ENCODE measurements around the gene ABCC5.

- TF ChIP-seq CTCF (IDR thresholded peaks at IDR 0.05) (no peak), POLR2A (IDR thresholded peaks at IDR 0.05) (no peak)
Measured at GRCh38 chr3:184008161-184008560, 9.5 kb downstream of the ABCC5 start.

Data from tibial nerve (tissue), 3 donors.